ENCODE measurements around the gene ATP2B1. TPM values are rescaled to one million over a fixed set of nuclear protein-coding genes. Genes with fewer than 3 reads are reported as not detected.

The ATP2B1 gene
- total RNA-seq, 1 donor from 2014 or later: 49.7 TPM

GRCh38 chr12:89565002-89565401 is 143.6 kb downstream of the ATP2B1 start:
- Mint-ChIP-seq H3K36me3 (ENCODE audit: low read depth) (peaks cover 3% of the 10 kb centered on the region), H3K9me3 (ENCODE audit: low read depth) (no peaks in the 10 kb centered on the region), H3K27ac (ENCODE audit: unreplicated experiment) (no peak overlapping the region), H3K4me1 (ENCODE audit: low read depth) (peaks cover 11% of the 10 kb centered on the region), H3K27me3 (ENCODE audit: low read depth) (no peaks in the 10 kb centered on the region), H3K4me3 (ENCODE audit: unreplicated experiment) (no peak overlapping the region)
- TF ChIP-seq CTCF (IDR thresholded peaks at IDR 0.05): no peak
- no peak for DNase-seq (ENCODE audit: low spot score)

DNA sequence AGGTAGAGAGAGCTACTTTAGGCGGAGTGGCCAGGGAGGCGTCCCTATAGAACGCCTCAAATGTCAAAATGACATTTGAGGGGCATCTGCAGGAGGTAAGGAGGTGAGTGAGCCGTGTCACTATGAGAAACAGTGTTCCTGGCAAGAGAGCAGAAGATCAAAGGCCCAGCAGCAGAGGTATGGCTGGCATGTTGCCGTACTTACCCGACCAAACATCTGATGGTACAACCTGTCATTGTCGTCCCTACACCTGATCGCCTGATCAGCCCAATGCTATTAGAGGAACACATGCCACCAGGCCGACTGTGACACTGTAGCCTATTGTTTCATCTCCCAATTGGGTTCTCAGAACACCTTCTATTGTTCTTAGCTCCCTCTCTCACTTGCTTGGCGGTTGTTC is 148.9 kb downstream of the ATP2B1 start:
- TF ChIP-seq CTCF (IDR thresholded peaks at IDR 0.05): no peak
- peaks cover 4% of the 10 kb centered on the region for H3K36me3 Mint-ChIP-seq (ENCODE audit: low read depth)
- no peak overlapping the region for H3K27ac Mint-ChIP-seq (ENCODE audit: unreplicated experiment)
- no peaks in the 10 kb centered on the region for H3K27me3 Mint-ChIP-seq (ENCODE audit: low read depth)
- H3K4me1 Mint-ChIP-seq (ENCODE audit: low read depth): no peaks in the 10 kb centered on the region
- H3K9me3 Mint-ChIP-seq (ENCODE audit: low read depth): no peaks in the 10 kb centered on the region
- H3K4me3 Mint-ChIP-seq (ENCODE audit: unreplicated experiment): no peak overlapping the region
- no peak for DNase-seq (ENCODE audit: low spot score)

- Mint-ChIP-seq H3K4me1 (ENCODE audit: low read depth) (no peaks in the 10 kb centered on the region), H3K27me3 (ENCODE audit: low read depth) (no peaks in the 10 kb centered on the region), H3K9me3 (ENCODE audit: low read depth) (peaks cover 6% of the 10 kb centered on the region), H3K36me3 (ENCODE audit: low read depth) (peaks cover 8% of the 10 kb centered on the region), H3K27ac (ENCODE audit: unreplicated experiment) (no peak overlapping the region), H3K4me3 (ENCODE audit: unreplicated experiment) (no peak overlapping the region)
- no peak for DNase-seq (ENCODE audit: low spot score)
- no peak for TF ChIP-seq CTCF (IDR thresholded peaks at IDR 0.05)
Observed at GRCh38 chr12:89556976-89557375, 151.7 kb downstream of the ATP2B1 start.

DNA sequence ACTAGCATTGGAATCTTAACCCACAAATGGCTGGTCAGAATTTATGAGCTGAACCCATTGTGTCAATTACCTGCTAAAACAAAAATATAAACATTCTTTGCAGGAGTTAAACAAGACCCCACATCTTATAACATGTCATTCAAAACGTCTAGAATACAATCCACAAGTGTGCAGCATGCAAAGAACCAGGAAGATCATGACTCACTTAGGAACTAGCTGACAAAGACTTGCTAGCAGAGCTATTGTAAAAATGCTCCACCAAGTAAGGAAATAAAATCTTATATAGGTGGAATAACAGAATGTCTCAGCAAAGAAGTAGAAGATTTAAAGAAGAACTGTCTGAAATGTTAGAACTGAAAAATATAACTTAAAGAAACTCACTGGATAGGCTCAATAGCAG is 156.3 kb downstream of the ATP2B1 start:
- peaks cover 5% of the 10 kb centered on the region for H3K36me3 Mint-ChIP-seq (ENCODE audit: low read depth)
- H3K27me3 Mint-ChIP-seq (ENCODE audit: low read depth): no peaks in the 10 kb centered on the region
- no peak overlapping the region for H3K27ac Mint-ChIP-seq (ENCODE audit: unreplicated experiment)
- DNase-seq (ENCODE audit: low spot score): no peak
- H3K4me1 Mint-ChIP-seq (ENCODE audit: low read depth): peaks cover 3% of the 10 kb centered on the region
- peaks cover 6% of the 10 kb centered on the region for H3K9me3 Mint-ChIP-seq (ENCODE audit: low read depth)
- no peak for TF ChIP-seq CTCF (IDR thresholded peaks at IDR 0.05)
- H3K4me3 Mint-ChIP-seq (ENCODE audit: unreplicated experiment): no peak overlapping the region

- H3K27ac Mint-ChIP-seq (ENCODE audit: unreplicated experiment): no peak overlapping the region
- H3K4me1 Mint-ChIP-seq (ENCODE audit: low read depth): peaks cover 8% of the 10 kb centered on the region
- H3K27me3 Mint-ChIP-seq (ENCODE audit: low read depth): no peaks in the 10 kb centered on the region
- peaks cover 5% of the 10 kb centered on the region for H3K36me3 Mint-ChIP-seq (ENCODE audit: low read depth)
- DNase-seq (ENCODE audit: low spot score): no peak
- no peak overlapping the region for H3K4me3 Mint-ChIP-seq (ENCODE audit: unreplicated experiment)
- no peak for TF ChIP-seq CTCF (IDR thresholded peaks at IDR 0.05)
- H3K9me3 Mint-ChIP-seq (ENCODE audit: low read depth): peaks cover 6% of the 10 kb centered on the region
Observed at GRCh38 chr12:89551747-89552146, 156.9 kb downstream of the ATP2B1 start.

All from chondrocyte (in vitro differentiated cells).